Measurements from ENCODE around the gene SLC6A6.

- TF ChIP-seq CTCF (IDR thresholded peaks at IDR 0.05) (no peak), POLR2A (IDR thresholded peaks at IDR 0.05) (no peak)
Measured at GRCh38 chr3:14374444-14374883, 27.9 kb upstream of the SLC6A6 start.
